ENCODE results near the gene DNAH6. TPM values are rescaled to one million over a fixed set of nuclear protein-coding genes. Genes with fewer than 3 reads are reported as not detected.

DNAH6 gene
- polyA plus RNA-seq, 2 of the 4 experiments (the other 2 are of a cell fraction) = 0.13 to 0.32 TPM

DNA sequence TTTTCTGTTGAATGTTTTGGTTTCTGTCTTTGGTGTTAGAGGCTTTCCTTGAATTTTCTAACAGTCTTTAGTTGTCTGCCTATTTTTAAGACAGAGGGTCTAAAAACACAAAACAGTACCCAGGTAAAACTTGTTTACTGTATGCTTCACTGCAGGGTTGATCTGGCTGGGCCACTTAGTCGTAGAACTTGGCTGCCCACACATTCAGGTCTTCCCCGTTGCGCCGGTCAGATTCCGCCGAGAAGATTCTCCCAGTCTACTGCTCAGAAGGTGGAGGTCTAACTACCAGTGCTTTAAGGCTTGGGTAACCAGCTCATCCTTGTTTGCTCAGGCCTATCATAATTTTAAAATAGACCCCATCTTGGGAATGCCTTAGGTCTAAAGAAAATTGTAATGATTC, 24.6 kb upstream of the DNAH6 start:
- no peak for TF ChIP-seq ZC3H11A (IDR thresholded peaks at IDR 0.05)
- no peak for TF ChIP-seq ZFP36 (IDR thresholded peaks at IDR 0.05; ENCODE audit: borderline replicate concordance, partially characterized antibody)
- no peak for TF ChIP-seq ZSCAN20 (CRISPR knock-in tag; IDR thresholded peaks at IDR 0.05)
- no peak for TF ChIP-seq MAX (IDR thresholded peaks at IDR 0.05)
- TF ChIP-seq HEYL (CRISPR knock-in tag; IDR thresholded peaks at IDR 0.05) = no peak
- no peak for TF ChIP-seq FOSL2 (IDR thresholded peaks at IDR 0.05)
- TF ChIP-seq FOSL2 (CRISPR knock-in tag; IDR thresholded peaks at IDR 0.05) = no peak
- no peak for TF ChIP-seq NR3C1 (IDR thresholded peaks at IDR 0.05)
- TF ChIP-seq RAD21 (conservative IDR thresholded peaks at IDR 0.05 in 1 of 2, IDR thresholded peaks at IDR 0.05 in 1 of 2) = no peak
- TF ChIP-seq ELK1 (IDR thresholded peaks at IDR 0.05; ENCODE audit: low read depth, low read length) = no peak
- TF ChIP-seq KDM1A (IDR thresholded peaks at IDR 0.05; ENCODE audit: low read depth) = no peak
- 86% methylated on average over 6 of the region's 6 CpGs for WGBS (ENCODE audit: missing lambda C conversion rate)
- FAIRE-seq = no peak
- POLR2A ChIA-PET = no interaction called here
- DNase-seq (ENCODE audit: low read depth in 1 of 2, low spot score in 1 of 2) = no peak
- Histone ChIP-seq H3K9me3 (no peaks in the 10 kb centered on the region), H3K4me1 (peaks cover 25% of the 10 kb centered on the region), H3K4me3 (no peak overlapping the region), H3K27ac (no peak overlapping the region), H3K4me2 (no peak overlapping the region)
- CTCF ChIA-PET = interaction anchor here (0.5 to 1.7 kb wide), 5 partner anchors 8 to 552 kb away, joined by 3 to 4 read pairs (median 3); no protein-coding TSS in a partner anchor
- ATAC-seq = no peak

DNA sequence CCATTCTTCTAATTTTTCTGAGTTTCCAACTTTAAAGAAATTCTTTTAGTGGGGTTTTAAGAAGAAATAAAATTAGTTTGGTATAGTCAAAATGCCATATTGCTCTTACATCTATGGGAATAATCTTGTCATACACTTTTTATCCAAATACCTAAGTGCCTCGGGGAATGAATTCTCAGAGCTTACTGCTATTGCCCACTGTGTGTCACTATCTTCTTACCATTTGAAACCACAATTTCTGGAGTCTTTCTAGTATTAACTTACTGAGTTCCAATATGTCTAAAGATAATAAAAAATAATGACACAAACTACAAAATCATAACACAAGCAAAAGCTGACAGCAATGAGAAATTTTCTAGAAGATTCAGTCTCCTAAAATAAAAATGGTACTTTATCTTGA, 23.7 kb upstream of the DNAH6 start:
- Histone ChIP-seq H3K27ac (no peak overlapping the region), H3K4me1 (peaks cover 17% of the 10 kb centered on the region), H3K4me2 (no peak overlapping the region), H3K9me3 (no peaks in the 10 kb centered on the region), H3K4me3 (no peak overlapping the region)
- ChIA-PET CTCF (interaction anchor here (0.8 to 2.0 kb wide), 3 partner anchors 9 to 366 kb away, joined by 3 to 8 read pairs (median 4); no protein-coding TSS in a partner anchor), POLR2A (interaction anchor here (0.8 to 2.0 kb wide), 2 partner anchors 34 to 414 kb away, joined by 3 to 4 read pairs; partner anchors contain the start of gene SUCLG1)
- ATAC-seq (no peak), DNase-seq (ENCODE audit: low read depth in 1 of 2, low spot score in 1 of 2) (no peak), FAIRE-seq (peak; percentile 68)
- WGBS (ENCODE audit: missing lambda C conversion rate) = 29% methylated on average over 1 of the region's 1 CpG
- TF ChIP-seq, protein P1, sequence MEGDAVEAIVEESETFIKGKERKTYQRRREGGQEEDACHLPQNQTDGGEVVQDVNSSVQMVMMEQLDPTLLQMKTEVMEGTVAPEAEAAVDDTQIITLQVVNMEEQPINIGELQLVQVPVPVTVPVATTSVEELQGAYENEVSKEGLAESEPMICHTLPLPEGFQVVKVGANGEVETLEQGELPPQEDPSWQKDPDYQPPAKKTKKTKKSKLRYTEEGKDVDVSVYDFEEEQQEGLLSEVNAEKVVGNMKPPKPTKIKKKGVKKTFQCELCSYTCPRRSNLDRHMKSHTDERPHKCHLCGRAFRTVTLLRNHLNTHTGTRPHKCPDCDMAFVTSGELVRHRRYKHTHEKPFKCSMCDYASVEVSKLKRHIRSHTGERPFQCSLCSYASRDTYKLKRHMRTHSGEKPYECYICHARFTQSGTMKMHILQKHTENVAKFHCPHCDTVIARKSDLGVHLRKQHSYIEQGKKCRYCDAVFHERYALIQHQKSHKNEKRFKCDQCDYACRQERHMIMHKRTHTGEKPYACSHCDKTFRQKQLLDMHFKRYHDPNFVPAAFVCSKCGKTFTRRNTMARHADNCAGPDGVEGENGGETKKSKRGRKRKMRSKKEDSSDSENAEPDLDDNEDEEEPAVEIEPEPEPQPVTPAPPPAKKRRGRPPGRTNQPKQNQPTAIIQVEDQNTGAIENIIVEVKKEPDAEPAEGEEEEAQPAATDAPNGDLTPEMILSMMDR (IDR thresholded peaks at IDR 0.05) = peak; percentile 28; the same call in 2 of the 3 replicates
- TF ChIP-seq HOXA7 (CRISPR knock-in tag; IDR thresholded peaks at IDR 0.05) (no peak), MAZ (IDR thresholded peaks at IDR 0.05; ENCODE audit: borderline replicate concordance, low read depth, low read length) (no peak), RARB (CRISPR knock-in tag; IDR thresholded peaks at IDR 0.05) (no peak), ZFP36 (IDR thresholded peaks at IDR 0.05; ENCODE audit: borderline replicate concordance, partially characterized antibody) (no peak), HDAC2 (IDR thresholded peaks at IDR 0.05) (no peak), TFCP2L1 (CRISPR knock-in tag; IDR thresholded peaks at IDR 0.05) (no peak), RAD21 (conservative IDR thresholded peaks at IDR 0.05 in 1 of 2, IDR thresholded peaks at IDR 0.05 in 1 of 2) (peak in 1 of 2 experiments; percentile 41; a peak in 4 of 5 replicates), EHMT2 (IDR thresholded peaks at IDR 0.05; ENCODE audit: low read depth) (no peak), SMC3 (IDR thresholded peaks at IDR 0.05) (0 out of 3 replicates have a peak, but pooled peaks have one; percentile 18), CHD4 (IDR thresholded peaks at IDR 0.05; ENCODE audit: borderline replicate concordance) (no peak), KDM5A (IDR thresholded peaks at IDR 0.05) (no peak), JUN (IDR thresholded peaks at IDR 0.05) (no peak), ZSCAN20 (CRISPR knock-in tag; IDR thresholded peaks at IDR 0.05) (no peak), CHD2 (IDR thresholded peaks at IDR 0.05; ENCODE audit: low read length, partially characterized antibody) (no peak)
- TF ChIP-seq, protein P2, sequence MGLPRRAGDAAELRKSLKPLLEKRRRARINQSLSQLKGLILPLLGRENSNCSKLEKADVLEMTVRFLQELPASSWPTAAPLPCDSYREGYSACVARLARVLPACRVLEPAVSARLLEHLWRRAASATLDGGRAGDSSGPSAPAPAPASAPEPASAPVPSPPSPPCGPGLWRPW (IDR thresholded peaks at IDR 0.05) = no peak

Data from A549 (cell line).